Natural killer cell (primary cell): ENCODE data around the gene ITGB4. TPM values are rescaled to one million over a fixed set of nuclear protein-coding genes. Genes with fewer than 3 reads are reported as not detected.

Experiments
- ATAC-seq, 3 donors: fragments of 150-1000 bp in 2 of 3; fragments of 200-7000 bp in 1 of 3; cut with Tn5 transposase; 1 replicate in 1 of 3; 2 replicates in 2 of 3; pipeline ENCODE4 v1.10.0; 2021; ENCODE audit warnings: mild to moderate bottlenecking in 2 of 3, moderate library complexity in 2 of 3
- DNase-seq, 2 donors: peaks; one replicate each; pipeline versions ENCODE4 v3.0.0 to v3.0.0-alpha.2; 2013 to 2021; ENCODE audit warnings: mixed read lengths in 1 of 2
- H3K27ac ChIP-seq: one replicate; pipeline ENCODE4 v1.5.1; 2013; ENCODE audit warnings: mild to moderate bottlenecking, low read length
- H3K27me3 ChIP-seq: one replicate; pipeline ENCODE4 v1.6.1; 2013; ENCODE audit warnings: low read length; ENCODE audit not compliant: control insufficient read depth, insufficient read depth
- H3K36me3 ChIP-seq: one replicate; pipeline ENCODE4 v1.6.1; 2013; ENCODE audit warnings: low read length; ENCODE audit not compliant: control insufficient read depth, insufficient read depth
- H3K4me1 ChIP-seq: one replicate; pipeline ENCODE4 v1.6.1; 2013; ENCODE audit warnings: low read length; ENCODE audit not compliant: control insufficient read depth, insufficient read depth
- H3K4me3 ChIP-seq: one replicate; pipeline ENCODE4 v1.5.1; 2013; ENCODE audit warnings: low read length
- H3K9me3 ChIP-seq: one replicate; pipeline ENCODE4 v1.6.1; 2013; ENCODE audit warnings: low read length; ENCODE audit not compliant: control insufficient read depth, insufficient read depth
- H3K27ac Mint-ChIP-seq, 2 donors: one replicate each; pipeline ENCODE4 v1.8.0; 2022; ENCODE audit warnings: mild to moderate bottlenecking in 2 of 2, mixed read lengths in 2 of 2, moderate library complexity in 1 of 2
- H3K27me3 Mint-ChIP-seq, 2 donors: one replicate each; pipeline ENCODE4 v1.8.0; 2022; ENCODE audit warnings: low read depth in 2 of 2, mixed read lengths in 2 of 2
- H3K36me3 Mint-ChIP-seq: one replicate; pipeline ENCODE4 v1.8.0; 2022; ENCODE audit warnings: mixed read lengths
- H3K4me1 Mint-ChIP-seq, 2 donors: one replicate each; pipeline ENCODE4 v1.8.0; 2022; ENCODE audit warnings: mixed read lengths in 2 of 2
- H3K4me3 Mint-ChIP-seq: one replicate; pipeline ENCODE4 v1.8.0; 2022; ENCODE audit warnings: mild to moderate bottlenecking, moderate library complexity, mixed read lengths
- H3K9me3 Mint-ChIP-seq, 2 donors: one replicate each; pipeline ENCODE4 v1.8.0; 2022; ENCODE audit warnings: mixed read lengths in 2 of 2
- WGBS: methylation state at CpG from one replicate; pipeline ENCODE4 v1.1.7; 2013; ENCODE audit warnings: missing lambda C conversion rate; ENCODE audit not compliant: insufficient coverage; 5-methylcytosine and 5-hydroxymethylcytosine counted together
- intact Hi-C: fragments of 100-400 bp; cut with micrococcal nuclease; formaldehyde crosslinking; loops from one replicate; pipeline ENCODE4 v1.14.2; 2022
- total RNA-seq, 4 donors: library from RNA; stranded (reverse); fragments of 120-200 nt in 1 of 4; gene quantifications; one replicate each; pipeline versions ENCODE4 v1.2.3 to v1.2.4, GENCODE V29; 2013 to 2022
- TF ChIP-seq, protein P1 (sequence below): fragments of 200-600 bp; IDR thresholded peaks from one replicate; pipeline ENCODE4 v1.8.0; 2022; ENCODE audit warnings: antibody characterized with exemption

Gene ITGB4
- total RNA-seq, 3 donors from 2014 or later (not counting 1 experiment from before 2014, with no cell fraction given) = 0.38 to 1.0 (median 0.68) TPM

GRCh38 chr17:75779250-75779986 is 58.2 kb downstream of the ITGB4 start:
- Histone ChIP-seq H3K4me3 (peak overlapping the region; percentile 93), H3K36me3 (peaks cover 40% of the 10 kb centered on the region), H3K4me1 (peaks cover 46% of the 10 kb centered on the region), H3K27ac (peak overlapping the region; percentile 97), H3K27me3 (no peaks in the 10 kb centered on the region), H3K9me3 (no peaks in the 10 kb centered on the region)
- peak overlapping the region; percentile 99 for H3K4me3 Mint-ChIP-seq
- H3K27me3 Mint-ChIP-seq = peaks cover 0 to 4% of the 10 kb centered on the region in 2 donors
- no peaks in the 10 kb centered on the region for H3K9me3 Mint-ChIP-seq
- peak; percentile 51 to 82 (median 70) for ATAC-seq
- peaks cover 29% of the 10 kb centered on the region for H3K36me3 Mint-ChIP-seq
- peak overlapping the region; percentile 95 to 99 for H3K27ac Mint-ChIP-seq
- DNase-seq = peak; percentile 93 to 99
- TF ChIP-seq, protein P1, sequence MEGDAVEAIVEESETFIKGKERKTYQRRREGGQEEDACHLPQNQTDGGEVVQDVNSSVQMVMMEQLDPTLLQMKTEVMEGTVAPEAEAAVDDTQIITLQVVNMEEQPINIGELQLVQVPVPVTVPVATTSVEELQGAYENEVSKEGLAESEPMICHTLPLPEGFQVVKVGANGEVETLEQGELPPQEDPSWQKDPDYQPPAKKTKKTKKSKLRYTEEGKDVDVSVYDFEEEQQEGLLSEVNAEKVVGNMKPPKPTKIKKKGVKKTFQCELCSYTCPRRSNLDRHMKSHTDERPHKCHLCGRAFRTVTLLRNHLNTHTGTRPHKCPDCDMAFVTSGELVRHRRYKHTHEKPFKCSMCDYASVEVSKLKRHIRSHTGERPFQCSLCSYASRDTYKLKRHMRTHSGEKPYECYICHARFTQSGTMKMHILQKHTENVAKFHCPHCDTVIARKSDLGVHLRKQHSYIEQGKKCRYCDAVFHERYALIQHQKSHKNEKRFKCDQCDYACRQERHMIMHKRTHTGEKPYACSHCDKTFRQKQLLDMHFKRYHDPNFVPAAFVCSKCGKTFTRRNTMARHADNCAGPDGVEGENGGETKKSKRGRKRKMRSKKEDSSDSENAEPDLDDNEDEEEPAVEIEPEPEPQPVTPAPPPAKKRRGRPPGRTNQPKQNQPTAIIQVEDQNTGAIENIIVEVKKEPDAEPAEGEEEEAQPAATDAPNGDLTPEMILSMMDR = peak; percentile 1
- intact Hi-C loops = loop anchor here (1.0 to 5.0 kb wide), 3 partner anchors 15 to 76 kb away; partner anchors contain the start of genes GALK1, UNC13D and WBP2
- under 1% methylated on average over 84 of the region's 84 CpGs for WGBS
- peaks cover 62 to 70% of the 10 kb centered on the region in 2 donors for H3K4me1 Mint-ChIP-seq

DNA sequence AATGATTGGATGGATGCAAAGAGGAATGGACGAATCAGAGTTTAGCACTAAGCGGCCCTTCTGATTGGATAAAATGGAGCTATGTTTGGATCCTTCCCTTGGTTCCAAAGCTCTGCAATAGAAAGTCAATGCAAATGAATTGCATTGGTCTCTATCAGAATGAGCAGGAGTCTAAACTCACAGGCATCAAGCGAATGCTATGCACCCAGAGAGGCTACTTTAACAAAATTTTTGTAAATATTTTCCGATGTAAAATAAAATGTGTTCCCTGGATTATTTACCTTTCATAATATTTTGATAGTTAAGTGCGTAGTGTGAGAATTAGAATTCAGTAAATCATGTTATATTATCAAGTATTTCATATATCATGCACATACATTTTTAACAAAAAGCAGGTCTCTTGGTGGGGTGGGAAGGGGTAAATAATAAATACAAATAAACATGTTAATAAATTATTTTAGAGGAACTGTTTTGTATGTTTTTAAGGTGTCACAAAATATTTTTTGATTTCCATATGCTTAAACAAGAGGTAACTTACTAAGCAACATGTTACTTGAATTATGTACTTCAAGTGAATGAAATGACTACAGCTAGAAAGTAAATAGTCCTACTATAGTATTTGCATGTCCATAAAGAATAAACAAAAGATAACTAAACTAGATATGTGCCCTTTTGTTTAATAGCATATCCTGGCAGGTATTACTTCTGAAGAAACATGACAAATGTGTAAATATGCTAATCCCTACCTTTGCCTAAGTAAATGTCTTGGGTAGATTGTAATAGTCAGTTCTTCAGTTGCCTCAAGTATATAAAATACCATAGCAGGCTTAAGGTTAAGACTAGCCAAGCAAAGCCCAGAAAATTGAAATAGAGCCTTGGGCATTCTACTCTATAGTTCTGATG is 59.0 kb downstream of the ITGB4 start:
- peaks cover 63 to 70% of the 10 kb centered on the region in 2 donors for H3K4me1 Mint-ChIP-seq
- peaks cover 32% of the 10 kb centered on the region for H3K36me3 ChIP-seq
- intact Hi-C loops = loop anchor here (1.0 to 10.0 kb wide), 5 partner anchors 15 to 947 kb away; partner anchors contain the start of genes GALK1, JMJD6, METTL23 and UBALD2
- H3K4me3 ChIP-seq = no peak overlapping the region
- H3K4me3 Mint-ChIP-seq = peak overlapping the region; percentile 99
- no peak overlapping the region for H3K27ac ChIP-seq
- peak overlapping the region; percentile 95 to 99 for H3K27ac Mint-ChIP-seq
- H3K27me3 ChIP-seq = no peaks in the 10 kb centered on the region
- TF ChIP-seq, protein P1 = no peak
- H3K27me3 Mint-ChIP-seq = peaks cover 0 to 4% of the 10 kb centered on the region in 2 donors
- WGBS = 0% methylated on average over 3 of the region's 5 CpGs
- DNase-seq (no peak), ATAC-seq (no peak)
- peaks cover 41% of the 10 kb centered on the region for H3K4me1 ChIP-seq
- no peaks in the 10 kb centered on the region for H3K9me3 ChIP-seq
- peaks cover 29% of the 10 kb centered on the region for H3K36me3 Mint-ChIP-seq
- H3K9me3 Mint-ChIP-seq = no peaks in the 10 kb centered on the region

DNA sequence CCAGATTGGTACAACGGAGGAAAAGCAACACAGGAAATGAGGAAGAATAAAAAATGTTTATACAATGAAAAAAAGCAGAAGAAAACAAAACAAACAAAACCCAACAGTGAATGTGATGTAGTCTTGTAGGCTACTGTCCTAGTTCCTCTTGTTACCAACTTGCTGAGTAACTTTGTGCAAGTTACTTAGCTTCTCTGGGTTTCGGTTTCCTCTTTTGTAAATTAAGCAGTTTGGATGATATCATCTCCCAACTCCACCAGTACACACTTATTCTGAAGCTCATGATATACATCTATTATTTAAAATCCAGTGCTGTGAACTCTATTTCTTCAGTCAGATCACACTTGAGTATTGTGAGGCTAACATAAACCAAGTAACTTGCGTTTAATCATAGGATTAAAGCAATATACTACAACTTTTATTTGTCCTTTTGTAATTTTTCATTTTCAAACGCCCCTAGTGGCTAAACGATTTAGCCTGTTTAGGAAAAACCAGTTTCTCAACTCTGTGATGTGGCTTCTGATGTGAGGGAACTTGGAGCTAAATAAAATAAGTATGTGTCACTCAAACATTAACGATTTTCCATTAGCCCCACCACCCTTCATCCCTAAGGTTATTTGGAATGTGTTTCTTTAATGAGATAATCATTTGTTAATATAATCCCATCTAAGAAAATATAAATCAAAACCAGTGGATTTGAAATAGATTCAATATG is 62.0 kb downstream of the ITGB4 start:
- H3K4me3 Mint-ChIP-seq = peak overlapping the region; percentile 93
- WGBS = 0% methylated on average over 2 of the region's 6 CpGs
- no peak overlapping the region for H3K4me3 ChIP-seq
- H3K9me3 ChIP-seq = no peaks in the 10 kb centered on the region
- peak overlapping the region; percentile 96 for H3K27ac ChIP-seq
- H3K36me3 Mint-ChIP-seq = peaks cover 11% of the 10 kb centered on the region
- DNase-seq (peak in 1 of 2 donors; percentile 77), ATAC-seq (peak in 2 of 3 donors; percentile 18 to 22)
- TF ChIP-seq, protein P1 = peak; percentile 88
- H3K9me3 Mint-ChIP-seq = no peaks in the 10 kb centered on the region
- H3K4me1 ChIP-seq = peaks cover 41% of the 10 kb centered on the region
- H3K27ac Mint-ChIP-seq = peak overlapping the region; percentile 97 to 99
- H3K4me1 Mint-ChIP-seq = peaks cover 51 to 55% of the 10 kb centered on the region in 2 donors
- intact Hi-C loops = loop anchor here (5.0 to 10.0 kb wide), 2 partner anchors 482 to 944 kb away; partner anchors contain the start of genes JMJD6, METTL23 and UBALD2
- H3K27me3 Mint-ChIP-seq = peaks cover 0 to 4% of the 10 kb centered on the region in 2 donors
- peaks cover 7% of the 10 kb centered on the region for H3K36me3 ChIP-seq
- H3K27me3 ChIP-seq = no peaks in the 10 kb centered on the region
